Inflammatory macrophage treated with lipopolysaccharide for 4 hours (primary cell): Measurements from ENCODE around the gene TBC1D2B.
"Not testable (repeated sequence)": the region's sequence is repeated elsewhere in the genome, so short reads cannot be mapped to it uniquely, and the experiment has no call there.

Experiments
- DNase-seq: peaks from one replicate; pipeline ENCODE4 v3.0.0-alpha.2; 2020

Gene TBC1D2B

DNA sequence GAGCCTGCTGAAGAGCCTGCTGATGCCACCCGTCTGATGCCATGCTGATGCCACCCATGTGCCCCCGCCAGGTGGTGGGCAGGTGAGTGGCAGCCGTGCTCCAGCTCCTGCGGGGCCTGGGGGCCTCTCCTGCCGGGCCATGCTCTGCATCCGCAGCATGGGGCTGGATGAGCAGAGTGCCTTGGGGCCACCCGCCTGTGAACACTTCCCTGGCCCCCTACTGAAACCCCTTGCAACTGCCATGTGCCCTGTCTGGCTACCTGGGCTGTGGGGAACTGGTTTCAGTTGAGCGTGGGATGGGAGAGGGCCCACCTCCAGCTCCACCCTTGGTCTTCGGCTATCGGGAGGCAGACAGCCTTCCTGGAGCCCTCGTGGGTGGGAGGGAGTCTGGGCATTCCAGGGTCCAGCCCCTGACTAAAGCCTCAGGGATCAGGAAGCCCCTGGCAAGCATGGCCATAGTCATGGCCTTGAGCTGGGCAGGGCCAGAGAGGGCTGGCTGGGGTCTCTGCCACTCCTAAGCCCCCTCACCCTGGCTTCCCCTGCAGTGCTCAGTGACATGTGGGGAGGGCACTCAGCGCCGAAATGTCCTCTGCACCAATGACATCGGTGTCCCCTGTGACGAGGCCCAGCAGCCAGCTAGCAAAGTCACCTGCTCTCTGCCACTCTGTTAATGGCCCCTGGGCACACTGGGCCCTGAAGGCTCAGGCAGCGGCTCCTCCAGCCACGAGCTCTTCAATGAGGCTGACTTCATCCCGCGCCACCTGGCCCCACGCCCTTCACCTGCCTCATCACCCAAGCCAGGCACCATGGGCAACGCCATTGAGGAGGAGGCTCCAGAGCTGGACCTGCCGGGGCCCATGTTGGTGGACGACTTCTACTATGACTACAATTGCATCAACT, 92.2 kb downstream of the TBC1D2B start:
- DNase-seq = no peak

- DNase-seq = no peak
Observed at GRCh38 chr15:77984446-77984861, 93.1 kb downstream of the TBC1D2B start.

GRCh38 chr15:77983708-77984445, 93.6 kb downstream of the TBC1D2B start:
- DNase-seq = no peak

- no peak for DNase-seq
Observed at GRCh38 chr15:77983091-77983707, 94.3 kb downstream of the TBC1D2B start.

DNA sequence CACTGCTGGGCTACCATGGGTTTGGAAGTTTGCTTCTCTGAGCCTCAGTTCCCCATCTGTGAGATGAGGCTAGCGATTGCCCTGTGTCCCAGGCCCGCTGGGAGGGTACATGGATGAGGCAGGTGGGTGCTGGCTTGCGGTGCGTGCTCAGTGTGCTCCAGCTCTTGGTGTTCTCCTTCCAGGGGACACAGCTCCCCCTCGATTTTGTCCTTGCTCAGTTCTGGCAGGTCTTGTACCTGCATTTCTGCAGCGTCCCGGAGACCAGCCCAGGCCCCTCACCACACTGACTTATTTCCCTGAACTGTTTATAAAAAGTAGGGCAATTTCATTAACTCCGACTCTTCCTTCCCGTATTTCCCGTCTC, 95.4 kb downstream of the TBC1D2B start:
- DNase-seq = no peak

GRCh38 chr15:77981281-77982126, 96.0 kb downstream of the TBC1D2B start:
- DNase-seq = no peak

DNA sequence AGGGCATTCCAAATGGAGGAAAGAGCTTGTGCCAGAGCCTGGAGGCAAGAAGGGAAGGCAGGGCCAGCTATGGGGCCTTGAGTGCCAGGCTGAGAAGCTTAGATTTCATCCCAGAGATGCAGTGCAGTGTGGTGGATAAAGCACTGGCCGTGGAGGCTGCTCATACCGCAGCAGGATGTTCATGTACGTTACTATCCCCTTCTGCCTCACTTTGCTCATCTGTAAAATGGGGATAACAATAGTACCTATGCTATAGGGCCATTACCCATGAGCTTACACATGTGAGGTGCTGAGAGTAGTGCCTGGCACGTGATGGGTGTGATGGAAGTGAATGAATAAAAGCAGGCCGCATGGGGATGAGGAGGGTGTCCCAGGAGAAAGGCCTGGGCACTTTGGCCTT, 96.8 kb downstream of the TBC1D2B start:
- not testable (repeated sequence) for DNase-seq

DNA sequence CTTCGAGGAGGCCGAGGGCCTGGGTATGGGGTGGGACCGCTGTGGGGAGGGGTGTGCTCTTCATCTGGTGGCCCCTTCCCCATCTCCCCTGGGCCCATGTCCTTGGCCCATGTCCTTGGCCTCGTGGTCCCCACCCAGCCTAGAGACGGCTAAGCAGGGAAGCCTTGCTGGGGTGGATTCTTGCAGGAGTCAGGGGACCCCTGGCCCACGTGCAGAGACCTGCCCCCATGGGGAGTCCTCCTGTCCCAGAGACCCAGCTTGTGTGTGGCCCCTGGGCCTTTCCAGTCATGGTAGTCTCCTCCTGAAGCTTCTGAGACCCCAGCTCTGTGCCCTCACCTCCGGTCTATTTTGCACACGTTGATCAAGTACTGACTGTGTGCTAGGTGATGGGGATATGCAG, 97.4 kb downstream of the TBC1D2B start:
- DNase-seq = no peak

DNA sequence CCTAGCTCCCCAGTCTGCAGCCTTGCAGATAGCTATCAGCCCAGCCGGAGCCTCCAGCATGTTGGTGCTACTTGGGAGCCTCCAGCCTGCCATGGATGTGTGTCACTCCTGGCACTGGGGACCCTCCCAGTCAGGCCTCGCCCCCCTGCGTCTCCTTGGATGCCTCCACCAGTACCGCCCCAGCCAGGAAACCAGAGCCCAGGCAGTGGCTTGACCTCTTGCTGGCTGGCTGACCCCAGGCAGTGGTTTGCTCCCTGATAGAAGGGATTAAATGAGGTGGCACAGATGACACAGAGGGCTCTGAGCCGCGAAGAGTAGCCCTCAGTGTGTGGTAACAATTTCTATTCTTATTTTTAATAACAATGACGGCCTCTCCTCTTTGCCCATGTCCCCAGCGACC, 98.4 kb downstream of the TBC1D2B start:
- not testable (repeated sequence) for DNase-seq

DNA sequence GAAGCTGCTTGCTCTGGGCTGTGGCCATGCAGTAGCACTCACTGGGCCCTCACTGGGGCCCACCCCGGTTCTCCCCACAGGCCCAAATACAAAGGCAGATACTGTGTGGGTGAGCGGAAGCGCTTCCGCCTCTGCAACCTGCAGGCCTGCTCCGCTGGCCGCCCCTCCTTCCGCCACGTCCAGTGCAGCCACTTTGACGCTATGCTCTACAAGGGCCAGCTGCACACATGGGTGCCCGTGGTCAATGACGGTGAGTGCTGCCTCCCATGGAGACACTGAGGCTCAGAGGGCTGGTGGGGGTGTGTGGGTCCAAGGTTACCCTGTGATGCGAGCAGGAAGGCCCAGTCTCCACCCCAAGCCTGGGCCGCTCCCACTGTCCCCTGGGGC, 98.8 kb downstream of the TBC1D2B start:
- not testable (repeated sequence) for DNase-seq

GRCh38 chr15:77977903-77978758, 99.4 kb downstream of the TBC1D2B start:
- not testable (repeated sequence) for DNase-seq

- not testable (repeated sequence) for DNase-seq
Observed at GRCh38 chr15:77976760-77977525, 100.6 kb downstream of the TBC1D2B start.

- DNase-seq = not testable (repeated sequence)
Observed at GRCh38 chr15:77976095-77976450, 101.4 kb downstream of the TBC1D2B start.

- DNase-seq = no peak
Observed at GRCh38 chr15:77975332-77976094, 102.0 kb downstream of the TBC1D2B start.

DNA sequence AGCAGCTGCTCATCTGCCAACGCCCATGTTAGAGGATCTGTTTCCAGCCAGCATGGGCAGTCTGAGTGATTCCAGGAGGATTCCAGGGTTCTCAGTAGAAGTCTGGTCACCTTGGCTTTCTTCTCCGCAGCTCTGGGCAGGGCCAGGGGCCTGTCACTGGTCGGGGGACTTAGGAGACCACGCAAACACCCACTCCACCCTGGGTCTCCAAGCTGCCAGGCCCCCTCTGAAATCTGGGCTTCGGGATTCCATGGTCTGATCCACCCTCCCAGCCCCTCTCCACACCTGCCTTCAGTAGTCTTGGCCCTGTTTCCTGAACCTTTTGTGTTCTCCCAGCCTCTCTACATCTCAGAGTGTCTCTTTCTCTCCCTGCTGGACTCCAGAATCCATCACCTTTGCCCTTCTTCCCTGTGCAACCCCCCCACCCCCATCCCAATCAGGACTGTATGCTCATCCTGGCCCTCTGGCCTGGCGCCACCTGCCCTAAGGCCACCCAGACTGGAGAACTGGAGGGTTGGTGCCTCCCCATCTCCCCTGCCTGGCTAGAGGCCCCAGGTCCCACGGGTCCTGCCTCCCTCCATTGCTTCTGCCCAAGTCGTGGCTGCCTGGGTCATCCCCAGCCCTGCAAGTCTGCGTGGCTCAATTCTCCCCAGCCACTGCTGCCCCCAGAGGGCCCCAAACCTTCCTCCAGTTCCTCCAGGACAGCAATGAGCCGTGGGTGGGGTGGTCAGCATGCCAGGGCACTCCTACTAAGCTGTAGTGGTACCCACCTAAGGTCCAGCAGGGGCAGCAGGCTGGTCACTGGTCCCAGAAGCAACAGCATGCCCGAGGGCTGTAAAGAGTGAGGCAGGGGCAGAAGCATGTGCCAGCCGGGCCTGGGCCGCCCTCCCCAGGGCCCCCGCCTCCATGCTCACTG, 102.8 kb downstream of the TBC1D2B start:
- DNase-seq = no peak

DNA sequence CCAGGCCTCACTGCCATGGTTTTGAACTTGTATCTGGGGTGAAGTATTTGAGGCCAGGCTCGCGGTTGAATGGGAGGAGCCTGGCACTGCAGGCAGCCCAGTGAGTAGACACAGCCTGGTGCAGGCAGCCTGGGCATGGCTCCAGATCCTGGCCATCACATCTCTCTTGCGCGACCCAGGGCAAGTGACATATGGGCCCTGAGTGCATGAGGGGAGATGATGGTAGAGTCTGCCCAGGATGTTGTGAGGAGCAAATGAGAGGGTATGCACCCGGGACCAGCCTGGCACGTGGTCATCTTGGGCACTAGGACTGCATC, 103.5 kb downstream of the TBC1D2B start:
- no peak for DNase-seq

DNA sequence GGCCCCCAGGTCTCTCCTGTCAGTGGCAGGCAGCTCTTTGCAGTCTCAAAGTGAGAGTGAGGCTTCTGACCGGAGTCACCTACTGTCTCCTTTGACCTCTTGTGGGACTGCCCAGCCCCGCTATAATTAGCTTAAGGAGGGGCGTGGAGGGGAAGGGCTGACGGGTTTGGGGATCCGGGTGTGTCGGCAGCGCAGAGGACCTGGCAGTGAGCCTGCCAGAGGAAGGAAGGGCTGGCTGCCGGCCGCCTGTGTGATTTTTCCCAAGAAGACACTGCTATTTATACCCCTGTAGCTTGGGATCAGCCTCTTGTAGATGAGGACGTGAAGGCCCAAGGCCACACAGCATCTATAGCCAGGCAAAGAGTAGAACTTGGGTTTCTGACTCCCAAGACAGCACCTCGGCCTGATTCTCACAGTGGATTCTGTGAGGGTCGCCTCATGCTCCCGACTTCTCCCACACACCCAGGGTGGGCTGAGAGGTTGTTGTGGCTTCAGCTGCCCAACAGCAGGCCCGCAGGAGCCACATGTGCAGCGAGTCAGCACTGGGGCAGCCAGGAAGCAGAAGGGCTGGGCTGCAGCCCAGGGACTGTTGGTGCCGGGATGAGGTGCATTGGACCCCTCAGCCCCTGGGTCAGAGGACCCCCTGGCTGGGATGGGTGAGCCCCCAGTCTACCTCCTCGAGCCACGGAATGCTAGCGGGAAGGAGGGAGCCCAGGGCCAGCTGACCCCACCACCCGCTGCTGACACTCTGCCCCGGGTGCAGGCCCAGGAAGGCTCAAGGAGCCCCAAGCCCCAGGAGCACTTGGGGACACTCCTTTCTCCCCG, 104.0 kb downstream of the TBC1D2B start:
- DNase-seq = not testable (repeated sequence)

DNA sequence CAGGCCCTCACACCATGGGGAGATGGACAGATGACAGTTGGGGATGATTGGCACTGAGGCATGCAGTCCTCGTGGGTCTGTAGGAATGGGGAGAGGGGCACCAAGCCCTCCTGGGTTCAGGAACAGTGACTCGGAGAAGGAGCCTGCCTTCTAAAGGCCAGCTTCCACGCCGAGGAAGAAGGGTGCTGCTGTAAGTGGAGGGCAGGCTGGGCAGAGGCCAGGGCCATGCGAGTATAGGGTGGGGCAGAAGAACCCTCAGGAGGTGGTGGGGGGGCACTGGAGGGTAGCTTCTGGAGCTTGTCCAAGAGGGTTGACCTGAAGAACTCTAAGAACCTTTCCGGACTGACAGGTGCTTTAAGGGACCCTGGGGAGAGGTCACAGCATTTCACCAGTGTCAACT, 104.8 kb downstream of the TBC1D2B start:
- DNase-seq = not testable (repeated sequence)
